ENCODE results near the gene PTHLH.

Gene PTHLH
- total RNA-seq: 0 to 0.19 (median 0) reads per million in 4 experiments

GRCh38 chr12:27972721-27973120 lies at the start of gene PTHLH:
Gene PTHLH (minus strand): TSS chr12:27972733. CDS start chr12:27969494, 3,239 bp downstream.
- no peak for DNase-seq

DNA sequence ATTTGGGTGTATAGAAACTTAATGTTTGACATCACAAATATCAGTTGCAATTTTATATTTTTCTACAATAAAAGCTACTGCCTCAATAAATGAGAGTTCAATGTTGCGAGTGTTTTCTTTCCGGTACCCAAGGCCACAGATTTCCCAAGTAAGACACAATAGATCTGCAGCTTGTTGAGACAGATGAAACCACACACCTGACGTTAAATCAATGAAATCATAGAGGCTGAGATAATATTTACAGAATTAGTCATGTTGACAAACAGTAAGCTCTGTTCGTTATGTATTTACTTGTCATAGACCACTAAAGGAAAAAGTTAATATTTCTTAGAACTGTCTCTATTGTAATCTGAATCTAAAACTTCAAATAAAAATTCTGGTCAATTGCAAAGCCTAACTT lies 49.2 kb upstream of the PTHLH start:
- no peak for DNase-seq

DNA sequence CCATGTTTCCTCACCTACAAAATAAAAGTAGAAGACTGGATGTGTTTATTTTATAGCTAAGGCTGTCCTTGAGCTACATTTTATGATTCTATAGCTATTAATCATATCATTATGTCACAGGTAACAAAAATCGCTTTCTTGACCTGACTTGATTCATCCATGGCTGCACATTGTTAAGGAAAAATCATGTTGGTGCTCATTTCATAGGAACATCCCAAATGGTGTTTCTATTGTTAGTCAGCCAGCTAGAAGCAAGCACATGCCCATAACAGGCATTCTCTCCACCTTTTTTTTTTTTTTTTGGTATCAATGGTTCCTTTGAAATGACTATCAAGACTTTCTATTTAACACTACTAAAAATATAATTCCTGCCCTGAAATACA lies 45.3 kb upstream of the PTHLH start:
- DNase-seq: no peak

DNA sequence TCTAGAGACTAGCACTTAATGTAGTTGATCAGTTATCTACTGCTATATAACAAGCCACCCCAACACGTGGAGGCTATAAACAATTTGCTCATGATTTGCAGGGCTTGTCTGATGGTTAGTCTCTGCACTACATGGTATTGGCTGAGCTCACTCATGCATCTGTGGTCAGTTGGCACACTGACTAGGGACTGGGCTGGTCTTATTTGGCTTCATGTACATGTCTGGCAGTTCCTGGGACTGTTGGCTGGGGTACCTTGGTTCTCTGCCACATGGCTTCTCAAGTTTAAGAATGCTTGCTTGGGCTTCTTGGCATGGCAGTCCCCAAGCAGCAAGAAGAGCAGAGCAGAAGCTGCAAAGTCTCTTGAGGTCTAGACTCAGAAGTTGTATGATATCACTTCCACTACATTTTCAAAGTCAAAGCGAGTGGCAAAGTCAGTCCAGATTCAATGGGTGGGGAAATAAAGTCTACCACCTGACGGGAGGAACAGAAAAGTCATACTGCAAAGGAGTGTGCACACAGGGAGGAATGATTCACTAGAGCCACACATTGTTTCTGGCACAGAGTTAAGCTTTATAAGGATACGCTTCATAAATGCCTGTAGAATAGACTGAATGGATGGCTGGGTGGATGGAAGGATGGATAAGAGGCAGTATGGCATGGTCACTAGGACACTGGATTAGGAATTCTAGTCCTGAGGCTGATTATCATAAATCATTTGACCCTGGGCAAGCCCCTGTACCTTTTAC lies 44.8 kb upstream of the PTHLH start:
- DNase-seq: no peak

DNA sequence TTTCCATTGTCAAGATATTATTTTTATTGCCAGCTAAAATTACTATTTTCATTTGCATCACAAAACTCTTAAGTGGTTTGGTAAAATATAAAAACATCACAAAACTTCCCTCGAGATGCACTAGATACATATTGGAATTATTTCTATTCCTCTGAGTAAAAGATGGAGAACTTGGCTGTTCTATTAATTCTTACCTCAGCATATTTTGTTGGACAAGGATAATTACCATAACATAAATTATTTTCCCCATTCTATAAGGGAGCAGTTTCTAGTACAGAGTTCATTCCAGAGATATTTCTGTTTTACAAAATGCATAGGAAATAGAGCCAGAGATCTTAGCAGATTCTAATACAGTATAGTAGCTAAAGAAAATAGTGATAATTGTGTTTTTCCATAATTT lies 42.6 kb upstream of the PTHLH start:
- DNase-seq: no peak

DNA sequence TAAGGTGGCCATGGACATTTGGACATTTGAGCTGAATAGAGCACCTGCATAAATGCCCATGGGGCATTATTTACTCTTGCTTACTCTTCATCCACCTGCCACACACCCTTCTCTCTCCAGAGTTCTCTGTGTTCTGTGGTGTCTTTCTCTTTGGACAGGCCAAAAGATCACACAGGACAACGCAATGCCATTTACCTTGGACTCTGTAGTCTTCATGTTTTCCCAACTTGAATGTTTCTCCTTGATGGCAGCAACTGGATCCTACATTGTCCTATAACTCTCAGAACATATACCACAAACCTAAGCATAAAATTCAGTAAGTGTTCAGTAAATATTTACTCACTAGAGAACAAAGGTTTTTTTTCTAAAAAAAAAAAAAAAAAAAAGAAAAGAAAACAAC lies 41.7 kb upstream of the PTHLH start:
- DNase-seq: no peak

DNA sequence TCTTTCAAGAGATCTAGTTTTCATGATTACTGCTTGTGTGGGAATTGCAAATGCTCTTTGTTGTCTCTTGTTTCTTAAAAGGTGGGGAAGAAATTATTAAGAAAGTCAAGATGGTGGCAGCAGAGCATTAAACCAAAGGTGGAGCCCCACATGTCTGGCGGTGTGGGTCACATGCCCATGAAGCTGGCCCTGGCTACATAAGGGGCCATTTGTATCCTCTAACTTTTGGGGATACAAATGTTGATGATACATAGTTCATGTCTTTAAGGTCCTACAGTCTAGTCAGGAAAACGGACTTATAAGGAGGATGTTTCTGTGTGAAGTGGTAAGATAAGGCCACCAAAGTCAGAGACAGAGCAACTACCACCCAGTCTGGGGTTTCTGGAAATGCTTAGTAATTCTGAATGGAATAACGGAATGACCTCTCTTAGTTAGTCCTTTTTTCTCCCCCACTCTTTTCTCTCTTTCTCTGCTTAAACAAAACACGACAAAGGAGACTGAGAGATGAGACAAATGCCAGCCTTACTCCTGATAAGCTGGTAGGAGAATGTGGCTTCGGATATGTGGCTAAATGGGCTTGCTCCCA lies 39.9 kb upstream of the PTHLH start:
- DNase-seq: no peak

DNA sequence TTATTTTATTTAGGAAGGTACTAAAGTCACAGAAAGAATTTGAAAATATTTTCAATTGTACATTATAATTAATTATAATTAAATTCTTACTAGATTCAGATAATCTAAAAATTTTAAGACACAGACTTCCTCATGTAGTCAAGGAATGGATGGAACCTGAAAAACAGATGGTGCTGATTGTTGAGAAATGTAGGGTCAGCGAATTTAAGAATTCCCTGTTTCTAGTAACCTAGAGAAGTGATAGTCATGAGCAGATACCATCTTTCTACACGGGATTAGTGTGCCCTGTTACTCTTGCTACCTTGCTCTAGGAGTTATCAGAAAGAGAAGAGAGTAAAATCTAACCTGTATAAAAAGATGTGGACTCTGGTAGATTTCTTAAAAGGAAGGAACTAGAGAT lies 37.5 kb upstream of the PTHLH start:
- DNase-seq: no peak

DNA sequence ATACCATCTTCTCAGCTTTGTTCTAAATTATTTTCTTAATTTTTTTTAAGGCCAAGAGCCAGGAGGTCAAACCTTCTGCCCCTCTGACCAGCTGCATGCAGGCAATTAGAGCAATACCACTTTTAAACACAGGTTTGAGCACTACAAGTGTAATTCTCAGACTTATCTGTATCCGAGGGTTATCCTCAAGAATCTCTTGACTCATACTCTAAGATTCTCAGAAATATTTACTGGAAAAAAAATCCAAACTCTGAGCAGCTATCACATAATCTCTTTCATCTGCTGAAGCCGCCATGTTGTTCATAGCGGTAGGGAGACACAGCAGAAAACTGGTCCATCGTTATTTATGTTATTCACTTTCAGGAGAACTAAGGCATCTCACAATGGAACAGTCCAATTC lies 27.4 kb upstream of the PTHLH start:
- DNase-seq: no peak

GRCh38 chr12:27999521-27999920 lies 27.0 kb upstream of the PTHLH start:
- DNase-seq: no peak

DNA sequence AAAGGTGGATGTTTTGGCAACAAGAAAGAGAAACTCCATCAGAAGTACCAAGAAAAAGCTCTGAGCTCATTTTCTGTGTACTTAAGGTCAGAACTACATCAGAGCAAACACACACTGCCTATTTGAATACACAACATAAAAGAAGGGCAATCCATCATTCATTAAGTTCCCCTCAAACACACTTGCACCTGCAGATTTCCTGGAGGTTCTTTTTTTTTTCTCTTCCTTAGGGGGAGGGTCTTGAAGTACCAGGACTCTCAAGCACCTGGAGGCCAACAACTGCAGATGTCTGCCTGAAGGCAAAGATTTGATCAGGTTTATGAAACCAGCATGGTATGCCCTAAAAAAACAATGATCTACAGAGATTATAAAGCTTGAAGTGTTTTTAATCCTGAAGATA lies 26.1 kb upstream of the PTHLH start:
- no peak for DNase-seq

- DNase-seq: no peak
Observed at GRCh38 chr12:27998170-27998569, 25.6 kb upstream of the PTHLH start.

- no peak for DNase-seq
Observed at GRCh38 chr12:27996761-27997160, 24.2 kb upstream of the PTHLH start.

- DNase-seq: no peak
Observed at GRCh38 chr12:27995406-27995805, 22.9 kb upstream of the PTHLH start.

DNA sequence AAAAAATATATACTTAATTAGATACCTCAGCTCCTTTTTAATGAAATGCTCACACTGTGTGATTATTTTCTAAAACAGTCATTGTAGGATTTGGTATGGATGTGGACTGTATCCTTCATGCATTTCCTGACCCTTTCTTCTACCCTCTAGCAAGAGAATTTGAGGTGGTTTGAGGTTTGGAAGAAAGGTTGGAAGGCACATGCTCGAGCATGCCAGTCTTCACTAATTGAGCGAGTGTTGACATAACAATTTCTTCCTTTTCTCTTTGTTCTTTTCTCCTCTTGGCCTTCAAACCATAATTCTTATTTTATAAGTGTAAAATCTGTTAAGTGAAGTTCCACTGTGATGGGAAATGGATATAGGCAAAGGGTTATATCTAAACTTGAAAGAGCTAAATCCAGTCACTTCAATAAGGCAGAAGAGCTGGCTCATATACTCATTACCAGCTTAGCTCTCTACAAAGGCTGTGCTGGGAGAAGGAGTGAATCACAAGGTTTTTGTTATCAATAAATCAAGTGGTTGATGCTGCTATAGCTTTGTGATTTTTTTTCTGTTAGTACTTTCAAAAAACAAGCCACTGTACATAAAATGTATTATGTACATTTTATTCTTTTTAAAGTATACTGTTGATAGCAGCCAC lies 16.2 kb upstream of the PTHLH start:
- no peak for DNase-seq

- no peak for DNase-seq
Observed at GRCh38 chr12:27987331-27987730, 14.8 kb upstream of the PTHLH start.

DNA sequence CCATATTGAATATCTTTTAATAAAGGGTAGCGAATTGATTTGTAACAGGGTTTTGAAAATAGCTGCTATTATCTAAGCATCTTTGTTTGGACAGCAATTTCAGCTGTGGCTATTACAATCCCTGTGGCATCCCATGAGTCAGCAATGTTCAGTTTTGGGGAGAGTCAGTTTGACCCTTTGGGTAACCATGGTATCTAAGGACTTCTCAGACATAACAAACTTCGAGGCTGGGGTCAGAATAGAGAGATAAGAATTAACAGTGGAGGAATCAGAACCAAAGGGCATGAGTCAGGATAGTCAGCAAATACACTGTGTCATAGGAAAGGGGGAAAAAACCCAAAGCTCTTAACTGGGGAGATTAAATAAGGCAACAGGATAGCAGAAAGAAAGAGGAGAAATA lies 11.7 kb upstream of the PTHLH start:
- DNase-seq: no peak

GRCh38 chr12:27982951-27983350 lies 10.4 kb upstream of the PTHLH start:
- DNase-seq: no peak

- no peak for DNase-seq
Observed at GRCh38 chr12:27982385-27982784, 9.9 kb upstream of the PTHLH start.

DNA sequence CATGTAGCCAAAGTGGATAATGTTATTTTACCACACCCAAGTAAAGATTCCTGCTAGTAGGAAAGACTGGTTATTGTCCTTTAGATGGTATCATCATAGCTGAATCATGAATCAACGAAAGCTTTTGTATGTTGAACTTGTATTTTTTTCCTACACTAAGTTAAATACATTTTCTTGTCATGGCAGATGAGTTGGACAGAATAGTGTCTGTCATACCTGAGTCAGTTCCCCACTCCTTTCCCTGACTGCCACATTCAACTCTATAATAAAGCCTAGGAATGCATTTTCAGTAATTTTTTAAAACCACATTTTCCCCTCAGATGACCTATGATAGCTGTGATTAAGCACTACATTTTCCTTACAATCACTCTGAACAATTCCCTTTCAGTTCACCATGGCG lies 9.3 kb upstream of the PTHLH start:
- DNase-seq: no peak

DNA sequence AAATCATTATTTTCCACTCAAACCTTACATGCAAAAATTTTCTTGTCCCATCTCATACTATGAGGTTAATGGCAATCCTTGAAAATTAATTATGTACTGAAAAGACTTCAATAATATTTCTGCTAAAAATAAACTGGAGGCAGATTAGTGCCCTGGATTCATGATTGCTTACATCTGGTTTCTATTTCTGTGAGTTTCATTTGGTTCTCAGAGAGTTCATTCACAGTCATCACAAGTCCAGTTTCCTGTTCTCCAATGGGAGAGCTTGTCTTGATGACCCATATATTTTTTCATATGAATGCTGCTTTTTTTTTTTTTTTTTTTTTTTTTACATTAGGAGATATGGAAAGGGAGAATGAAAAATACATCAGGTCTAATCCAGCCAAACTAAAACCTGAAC lies 6.6 kb upstream of the PTHLH start:
- DNase-seq: no peak

DNA sequence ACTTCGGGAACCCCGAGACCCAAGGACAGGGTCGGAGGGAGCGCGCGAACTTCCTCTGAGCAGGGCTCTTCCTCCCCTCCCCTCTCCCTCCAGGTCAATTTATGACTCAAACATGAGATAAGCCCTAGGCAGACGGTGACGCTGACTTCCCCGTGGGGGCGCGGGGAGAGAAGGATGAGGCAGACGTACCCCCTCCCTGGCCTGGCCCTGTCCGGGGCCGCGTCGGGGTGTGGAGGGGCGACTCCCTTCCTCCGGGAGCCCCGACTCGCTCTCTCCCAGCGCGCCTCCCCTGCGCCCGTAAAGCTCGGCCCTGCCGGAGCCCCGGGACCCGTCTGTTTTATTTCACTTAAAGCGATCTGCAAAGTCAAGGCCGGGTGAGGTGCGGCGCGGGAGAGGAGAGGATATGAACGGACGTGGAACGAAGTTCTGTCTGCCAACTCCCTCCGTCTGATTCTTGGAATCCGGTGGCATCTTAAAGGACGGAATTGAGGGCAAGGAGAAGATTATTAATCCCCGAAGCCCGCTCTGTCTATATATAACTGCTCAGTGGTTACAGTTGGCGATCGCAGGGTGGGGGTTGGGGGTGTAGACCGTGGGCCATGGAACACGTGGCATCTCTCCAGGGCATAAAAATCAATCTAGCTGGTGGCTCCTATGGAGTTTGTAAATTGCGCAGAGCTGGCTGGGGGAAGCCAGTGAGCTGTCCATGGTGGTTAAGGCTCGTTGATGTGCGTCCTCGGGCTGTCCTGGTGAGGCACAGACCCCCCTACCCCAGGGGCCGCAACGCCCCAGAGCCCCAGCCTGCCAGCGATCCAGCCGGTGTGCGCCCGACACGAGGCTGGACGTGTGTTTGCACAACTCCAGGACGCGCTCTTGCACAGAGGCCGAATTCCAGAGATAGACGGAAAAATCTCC lies 2.9 kb upstream of the PTHLH start:
- DNase-seq: no peak

GRCh38 chr12:27974735-27975221 lies 2.2 kb upstream of the PTHLH start:
- DNase-seq: no peak
